ENCODE measurements around the gene CARD9.

DNA sequence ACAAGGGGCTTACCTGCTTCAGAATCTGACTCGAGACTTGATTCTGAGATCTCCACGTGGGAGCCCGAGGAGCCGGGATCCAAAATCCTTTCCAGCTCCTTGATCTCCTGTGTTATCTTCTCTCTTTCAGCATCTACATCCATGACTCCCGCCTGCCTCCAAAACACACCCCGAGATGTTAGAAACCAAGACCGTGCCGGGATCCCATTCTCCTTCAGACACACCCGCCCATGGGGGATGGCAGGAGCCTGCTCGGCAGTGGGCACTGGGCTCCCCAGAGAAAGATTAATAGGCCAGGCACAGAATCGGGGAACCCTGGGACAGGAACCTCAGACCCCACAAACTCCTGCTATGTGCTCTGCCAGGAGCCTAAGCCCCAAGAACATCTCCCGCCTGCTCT lies 24.8 kb upstream of the CARD9 start:
- TF ChIP-seq, protein P1, sequence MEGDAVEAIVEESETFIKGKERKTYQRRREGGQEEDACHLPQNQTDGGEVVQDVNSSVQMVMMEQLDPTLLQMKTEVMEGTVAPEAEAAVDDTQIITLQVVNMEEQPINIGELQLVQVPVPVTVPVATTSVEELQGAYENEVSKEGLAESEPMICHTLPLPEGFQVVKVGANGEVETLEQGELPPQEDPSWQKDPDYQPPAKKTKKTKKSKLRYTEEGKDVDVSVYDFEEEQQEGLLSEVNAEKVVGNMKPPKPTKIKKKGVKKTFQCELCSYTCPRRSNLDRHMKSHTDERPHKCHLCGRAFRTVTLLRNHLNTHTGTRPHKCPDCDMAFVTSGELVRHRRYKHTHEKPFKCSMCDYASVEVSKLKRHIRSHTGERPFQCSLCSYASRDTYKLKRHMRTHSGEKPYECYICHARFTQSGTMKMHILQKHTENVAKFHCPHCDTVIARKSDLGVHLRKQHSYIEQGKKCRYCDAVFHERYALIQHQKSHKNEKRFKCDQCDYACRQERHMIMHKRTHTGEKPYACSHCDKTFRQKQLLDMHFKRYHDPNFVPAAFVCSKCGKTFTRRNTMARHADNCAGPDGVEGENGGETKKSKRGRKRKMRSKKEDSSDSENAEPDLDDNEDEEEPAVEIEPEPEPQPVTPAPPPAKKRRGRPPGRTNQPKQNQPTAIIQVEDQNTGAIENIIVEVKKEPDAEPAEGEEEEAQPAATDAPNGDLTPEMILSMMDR (IDR thresholded peaks at IDR 0.05): no peak
- no peak for TF ChIP-seq EZH2 (IDR thresholded peaks at IDR 0.05)
- TF ChIP-seq EZH2phosphoT487 (IDR thresholded peaks at IDR 0.05): no peak

Measured in neural progenitor cell (in vitro differentiated cells).